Dedifferentiated amniotic fluid mesenchymal stem cell (primary cell): ENCODE results near the gene EGFR.
"Not testable (repeated sequence)": the region's sequence is repeated elsewhere in the genome, so short reads cannot be mapped to it uniquely, and the experiment has no call there.

Experiments used
- DNase-seq: peaks from one replicate; pipeline ENCODE4 v3.0.0-alpha.2; 2016; ENCODE audit errors: extremely low spot score

The EGFR gene

DNA sequence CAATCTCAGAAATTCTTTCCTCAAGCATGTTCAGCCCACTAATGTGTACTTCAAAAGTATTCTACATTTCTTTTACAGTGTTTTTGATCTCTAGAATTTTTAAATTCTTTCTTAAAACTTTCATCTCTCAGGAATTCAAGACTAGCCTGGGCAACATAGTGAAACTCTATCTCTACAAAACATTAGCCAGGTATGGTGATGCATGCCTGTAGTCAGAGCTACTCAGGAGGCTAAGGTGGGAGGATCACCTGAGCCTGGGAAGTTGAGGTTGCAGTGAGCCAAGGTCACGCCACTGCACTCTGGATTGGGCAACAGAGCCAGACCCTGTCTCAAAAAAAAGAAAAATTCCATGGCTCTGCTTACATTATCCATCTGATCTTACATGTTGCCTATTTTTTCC lies 5.0 kb upstream of the EGFR start:
- DNase-seq = no peak

DNA sequence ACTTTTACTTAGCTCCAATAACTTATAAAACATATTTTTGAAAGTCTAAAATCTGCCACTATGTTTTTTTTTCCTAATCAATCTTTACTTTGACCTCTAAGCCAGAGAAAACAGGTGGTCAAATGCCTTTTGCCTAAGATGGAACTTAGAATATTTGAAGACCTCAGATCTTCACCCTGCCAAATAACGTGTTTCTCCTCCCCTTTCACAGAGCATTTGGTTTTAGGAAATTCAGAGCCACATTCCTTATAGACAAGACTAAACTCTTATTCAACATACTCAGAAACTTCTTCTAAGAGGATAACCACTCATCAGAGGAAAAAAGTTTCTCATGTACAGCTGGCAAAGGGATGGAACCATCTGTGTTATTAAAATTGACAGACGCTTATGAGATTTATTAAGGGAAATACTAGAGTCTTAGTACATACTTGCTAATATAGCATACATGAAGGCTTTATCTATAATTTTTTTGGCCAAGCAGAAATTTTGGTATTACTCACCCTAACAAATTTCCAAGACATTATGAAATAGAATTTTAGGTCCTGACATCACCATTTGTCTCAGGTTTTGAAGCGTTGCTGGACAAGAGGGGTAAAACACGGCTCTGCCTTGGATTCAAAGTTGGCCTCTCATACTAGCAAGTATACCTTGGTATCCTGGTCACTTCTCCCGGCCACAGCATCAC lies 2.6 kb upstream of the EGFR start:
- no peak for DNase-seq

DNA sequence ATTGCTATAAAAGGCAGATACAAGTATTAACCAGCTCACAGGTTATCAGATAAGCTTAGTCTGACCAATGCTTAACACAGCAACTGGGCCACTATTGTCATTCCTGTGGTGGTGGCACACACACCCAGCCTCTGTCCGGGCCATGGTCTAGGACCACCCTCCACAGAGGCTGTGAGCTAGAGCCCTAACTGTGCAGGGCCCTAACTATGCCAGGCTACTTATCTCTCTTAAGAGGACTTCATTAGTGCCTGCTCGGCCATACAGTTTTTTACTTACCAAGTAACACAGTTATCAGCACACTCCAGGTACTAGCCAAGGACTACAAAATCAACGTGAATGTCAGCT lies 2.1 kb upstream of the EGFR start:
- DNase-seq = no peak

DNA sequence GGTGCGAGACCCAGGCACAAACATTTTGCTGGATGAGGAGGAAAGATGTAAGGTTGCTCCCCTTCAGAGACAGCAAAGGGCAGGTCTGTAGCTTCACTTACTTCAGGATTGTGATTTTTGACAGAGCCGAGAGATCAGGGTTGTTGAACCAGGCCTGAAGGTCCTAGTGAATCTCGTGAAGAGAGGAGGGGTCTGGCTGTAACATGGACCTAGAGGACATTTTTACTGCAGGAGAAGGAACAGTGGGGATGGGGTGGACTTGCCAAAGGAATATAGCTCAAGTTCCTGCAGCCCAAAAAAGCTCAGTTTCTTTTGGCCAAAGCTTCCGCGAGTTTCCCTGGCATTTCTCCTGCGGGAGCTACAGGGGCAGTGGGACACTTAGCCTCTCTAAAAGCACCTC lies 976 bp upstream of the EGFR start:
- DNase-seq = no peak

- DNase-seq = peak; percentile 29
Observed at GRCh38 chr7:55019191-55019690, 424 bp downstream of the EGFR start.

DNA sequence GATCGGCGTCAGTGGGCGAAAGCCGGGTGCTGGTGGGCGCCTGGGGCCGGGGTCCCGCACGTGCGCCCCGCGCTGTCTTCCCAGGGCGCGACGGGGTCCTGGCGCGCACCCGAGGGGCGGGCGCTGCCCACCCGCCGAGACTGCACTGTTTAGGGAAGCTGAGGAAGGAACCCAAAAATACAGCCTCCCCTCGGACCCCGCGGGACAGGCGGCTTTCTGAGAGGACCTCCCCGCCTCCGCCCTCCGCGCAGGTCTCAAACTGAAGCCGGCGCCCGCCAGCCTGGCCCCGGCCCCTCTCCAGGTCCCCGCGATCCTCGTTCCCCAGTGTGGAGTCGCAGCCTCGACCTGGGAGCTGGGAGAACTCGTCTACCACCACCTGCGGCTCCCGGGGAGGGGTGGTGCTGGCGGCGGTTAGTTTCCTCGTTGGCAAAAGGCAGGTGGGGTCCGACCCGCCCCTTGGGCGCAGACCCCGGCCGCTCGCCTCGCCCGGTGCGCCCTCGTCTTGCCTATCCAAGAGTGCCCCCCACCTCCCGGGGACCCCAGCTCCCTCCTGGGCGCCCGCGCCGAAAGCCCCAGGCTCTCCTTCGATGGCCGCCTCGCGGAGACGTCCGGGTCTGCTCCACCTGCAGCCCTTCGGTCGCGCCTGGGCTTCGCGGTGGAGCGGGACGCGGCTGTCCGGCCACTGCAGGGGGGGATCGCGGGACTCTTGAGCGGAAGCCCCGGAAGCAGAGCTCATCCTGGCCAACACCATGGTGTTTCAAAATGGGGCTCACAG lies 1.1 kb downstream of the EGFR start:
- DNase-seq = no peak

DNA sequence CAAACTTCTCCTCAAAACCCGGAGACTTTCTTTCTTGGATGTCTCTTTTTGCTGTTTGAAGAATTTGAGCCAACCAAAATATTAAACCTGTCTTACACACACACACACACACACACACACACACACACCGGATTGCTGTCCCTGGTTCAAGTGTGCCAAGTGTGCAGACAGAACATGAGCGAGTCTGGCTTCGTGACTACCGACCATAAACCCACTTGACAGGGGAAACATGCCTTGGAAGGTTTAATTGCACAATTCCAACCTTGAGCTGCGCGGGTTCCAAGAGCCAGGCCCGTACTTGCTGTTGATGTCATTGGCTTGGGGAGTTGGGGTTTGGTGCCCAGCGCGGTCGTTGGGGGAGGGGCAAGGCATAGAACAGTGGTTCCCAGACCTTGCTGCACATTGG lies 1.7 kb downstream of the EGFR start:
- DNase-seq = no peak

DNA sequence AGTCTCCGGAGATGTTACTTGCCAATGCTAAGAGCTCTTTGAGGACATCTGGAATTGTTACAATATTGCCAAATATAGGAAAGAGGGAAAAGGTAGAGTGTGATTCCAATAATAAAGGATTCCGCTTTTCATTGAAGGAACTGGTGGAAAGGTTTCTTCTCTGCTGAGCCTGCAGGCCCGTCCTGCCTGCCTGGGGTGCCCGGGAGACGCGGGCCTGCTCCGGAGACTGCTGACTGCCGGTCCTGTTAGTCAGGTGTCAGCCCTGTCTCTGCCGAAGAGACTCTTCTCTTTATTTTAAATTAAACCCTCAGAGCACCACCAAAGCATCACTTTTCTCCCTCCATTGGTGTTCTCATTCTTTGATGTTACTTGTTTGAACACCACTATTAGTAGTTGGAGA lies 2.2 kb downstream of the EGFR start:
- DNase-seq = no peak

GRCh38 chr7:55022002-55022985 lies 3.5 kb downstream of the EGFR start:
- no peak for DNase-seq

GRCh38 chr7:55023841-55024505 lies 5.2 kb downstream of the EGFR start:
- DNase-seq = no peak

DNA sequence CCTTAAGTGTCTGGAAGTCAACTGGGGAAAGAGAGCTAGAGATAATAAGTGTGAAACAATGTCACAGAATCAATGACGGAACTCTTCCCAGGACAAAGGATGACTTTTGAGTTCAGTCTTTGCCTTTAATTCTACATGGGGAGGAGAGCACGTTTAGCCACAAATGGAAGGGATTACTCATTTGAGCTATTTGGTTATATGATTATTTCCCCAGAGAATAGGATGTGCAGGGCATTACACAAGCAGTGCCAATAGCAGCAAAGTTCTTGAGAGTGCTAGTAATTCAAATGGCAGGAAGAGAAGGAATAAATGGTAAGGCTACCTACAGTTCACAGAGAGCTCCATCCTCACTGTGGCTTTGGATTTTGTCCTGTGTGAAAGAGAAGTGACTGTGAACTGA lies 6.0 kb downstream of the EGFR start:
- no peak for DNase-seq

- no peak for DNase-seq
Observed at GRCh38 chr7:55026086-55026790, 7.4 kb downstream of the EGFR start.

- DNase-seq = peak; percentile 60
Observed at GRCh38 chr7:55026867-55027490, 8.2 kb downstream of the EGFR start.

DNA sequence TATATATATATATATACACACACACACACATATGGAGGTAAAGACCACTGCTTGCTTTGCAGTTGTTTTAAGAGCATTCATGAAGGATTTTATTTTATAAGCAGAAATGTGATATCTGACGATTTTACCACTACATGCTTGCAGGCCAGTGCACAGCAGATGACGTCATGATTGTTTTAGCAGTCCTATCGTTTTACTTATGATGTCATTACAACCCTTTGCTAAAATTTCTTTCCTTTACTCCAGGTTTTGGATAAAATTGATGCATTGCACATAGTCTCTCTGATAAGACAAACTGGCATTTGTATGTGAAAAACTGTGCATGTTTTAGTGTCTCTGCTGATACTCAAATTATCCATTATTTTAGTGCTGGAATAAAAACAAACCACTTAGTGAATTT lies 9.2 kb downstream of the EGFR start:
- DNase-seq = no peak

GRCh38 chr7:55030314-55030713 lies 11.5 kb downstream of the EGFR start:
- DNase-seq = peak; percentile 44

- no peak for DNase-seq
Observed at GRCh38 chr7:55031075-55031474, 12.3 kb downstream of the EGFR start.

GRCh38 chr7:55032069-55032699 lies 13.4 kb downstream of the EGFR start:
- DNase-seq = no peak

DNA sequence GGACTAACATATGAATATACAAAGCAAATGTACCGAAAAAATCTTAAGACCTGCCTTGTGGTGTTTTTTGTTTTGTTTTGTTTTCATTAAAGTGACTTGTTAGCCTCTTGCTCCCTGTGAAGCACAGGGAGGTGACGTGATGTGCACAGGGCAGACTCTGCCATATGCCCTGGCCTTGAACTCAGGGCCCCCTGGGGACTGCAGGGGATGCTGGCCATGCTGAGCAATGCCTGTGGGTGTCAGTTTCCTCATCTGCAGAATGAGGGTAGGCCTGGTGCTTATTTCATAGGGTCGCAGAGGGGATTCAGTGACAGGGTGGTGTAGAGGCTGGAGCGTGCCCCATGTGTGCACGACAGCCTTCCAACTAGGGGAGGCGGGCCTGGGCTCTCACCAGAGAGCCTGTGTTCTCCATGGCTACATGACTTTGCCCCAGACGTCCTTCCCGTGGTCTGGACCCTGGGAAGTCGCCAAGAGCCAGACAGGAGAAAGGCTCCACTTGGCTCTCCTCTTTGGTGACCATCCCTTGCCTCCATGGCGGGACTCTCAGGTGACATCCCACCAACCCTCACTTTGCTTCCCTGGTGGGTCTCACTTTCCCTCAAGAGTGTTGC lies 14.5 kb downstream of the EGFR start:
- DNase-seq = no peak

- DNase-seq = no peak
Observed at GRCh38 chr7:55034776-55035175, 16.0 kb downstream of the EGFR start.

DNA sequence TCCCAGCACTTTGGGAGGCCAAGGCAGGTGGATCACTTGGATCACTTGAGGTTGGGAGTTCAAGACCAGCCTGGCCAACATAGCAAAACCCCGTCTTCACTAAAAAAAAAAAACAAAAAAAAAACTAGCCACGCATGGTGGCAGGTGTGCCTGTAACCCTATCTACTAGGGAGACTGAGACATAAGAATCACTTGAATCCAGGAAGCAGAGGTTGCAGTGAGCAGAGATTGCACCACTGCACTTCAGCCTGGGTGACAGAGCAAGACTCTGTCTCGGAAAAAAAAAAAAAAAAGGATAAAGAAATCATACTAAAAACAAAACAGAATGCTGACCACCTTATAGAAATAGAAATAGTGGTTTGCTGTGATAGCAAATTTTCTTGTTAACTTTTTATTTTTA lies 16.6 kb downstream of the EGFR start:
- not testable (repeated sequence) for DNase-seq
